OCI-LY1 (cell line): ENCODE data around the gene LRP1.

Experiments used
- EZH2 ChIP-seq: fragments of 200-600 bp; sonication (generic), shearing (Covaris generic); IDR thresholded peaks from 2 replicates; pipeline ENCODE4 v1.8.0; 2017; ENCODE audit warnings: borderline replicate concordance, mixed run types, mild to moderate bottlenecking, antibody characterized with exemption, low read length, moderate library complexity, mixed read lengths
- TF ChIP-seq, protein P1 (sequence below): fragments of 200-600 bp; sonication (generic), shearing (Covaris generic); IDR thresholded peaks from 2 replicates; pipeline ENCODE4 v1.5.1; 2017; ENCODE audit warnings: mild to moderate bottlenecking, antibody characterized with exemption, low read length, moderate library complexity, mixed read lengths

- TF ChIP-seq, protein P1, sequence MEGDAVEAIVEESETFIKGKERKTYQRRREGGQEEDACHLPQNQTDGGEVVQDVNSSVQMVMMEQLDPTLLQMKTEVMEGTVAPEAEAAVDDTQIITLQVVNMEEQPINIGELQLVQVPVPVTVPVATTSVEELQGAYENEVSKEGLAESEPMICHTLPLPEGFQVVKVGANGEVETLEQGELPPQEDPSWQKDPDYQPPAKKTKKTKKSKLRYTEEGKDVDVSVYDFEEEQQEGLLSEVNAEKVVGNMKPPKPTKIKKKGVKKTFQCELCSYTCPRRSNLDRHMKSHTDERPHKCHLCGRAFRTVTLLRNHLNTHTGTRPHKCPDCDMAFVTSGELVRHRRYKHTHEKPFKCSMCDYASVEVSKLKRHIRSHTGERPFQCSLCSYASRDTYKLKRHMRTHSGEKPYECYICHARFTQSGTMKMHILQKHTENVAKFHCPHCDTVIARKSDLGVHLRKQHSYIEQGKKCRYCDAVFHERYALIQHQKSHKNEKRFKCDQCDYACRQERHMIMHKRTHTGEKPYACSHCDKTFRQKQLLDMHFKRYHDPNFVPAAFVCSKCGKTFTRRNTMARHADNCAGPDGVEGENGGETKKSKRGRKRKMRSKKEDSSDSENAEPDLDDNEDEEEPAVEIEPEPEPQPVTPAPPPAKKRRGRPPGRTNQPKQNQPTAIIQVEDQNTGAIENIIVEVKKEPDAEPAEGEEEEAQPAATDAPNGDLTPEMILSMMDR, result no peak
- no peak for TF ChIP-seq EZH2
Observed at GRCh38 chr12:57143454-57143853, 15.2 kb downstream of the LRP1 start.
